ENCODE measurements around the gene MRM1.

The MRM1 gene

DNA sequence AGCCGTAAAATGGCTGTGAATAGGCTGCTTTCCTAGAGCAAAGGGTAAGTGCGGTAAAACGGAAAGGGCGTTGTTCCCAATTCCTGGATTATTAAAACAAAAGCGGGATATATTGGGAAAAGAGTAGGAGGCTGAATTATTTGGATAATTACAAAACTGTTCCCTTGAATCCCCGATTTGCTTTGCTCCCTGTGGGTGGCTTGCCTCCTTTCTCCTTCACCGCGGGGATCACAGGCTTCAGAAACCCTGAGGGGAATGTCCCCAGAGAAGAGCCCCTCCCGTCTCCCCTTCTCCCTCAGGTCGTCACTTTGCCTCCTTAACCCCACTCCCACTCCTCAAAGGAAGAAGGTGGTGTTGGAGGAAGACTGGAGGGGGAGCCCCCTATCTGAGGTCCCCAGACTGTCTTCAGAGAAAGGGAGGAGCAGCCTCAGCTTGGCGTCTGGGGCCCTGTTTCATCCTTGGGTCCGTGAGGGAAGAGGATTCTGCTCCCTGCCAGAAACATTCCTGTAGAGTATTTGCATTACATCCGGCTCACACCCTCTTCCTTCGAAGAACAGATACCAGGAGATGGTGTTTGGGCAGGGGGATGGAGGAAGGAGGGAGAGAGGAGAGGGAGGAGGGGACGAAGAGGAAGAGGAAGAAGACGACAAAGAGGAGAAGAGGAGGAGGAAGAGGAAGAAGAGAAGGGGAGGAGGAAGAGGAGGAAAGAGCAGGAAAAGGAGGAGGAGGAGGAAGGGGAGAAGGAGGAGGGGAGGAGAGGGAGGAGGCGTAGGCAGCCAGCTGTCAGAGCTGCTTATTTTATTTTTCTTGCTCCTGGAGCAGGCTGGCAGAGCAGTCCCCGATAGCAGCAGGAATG is 31.8 kb downstream of the MRM1 start:
- DNase-seq, result no peak

GRCh38 chr17:36640346-36640745 is 39.0 kb downstream of the MRM1 start:
- no peak for DNase-seq

GRCh38 chr17:36640836-36641235 is 39.5 kb downstream of the MRM1 start:
- no peak for DNase-seq

DNA sequence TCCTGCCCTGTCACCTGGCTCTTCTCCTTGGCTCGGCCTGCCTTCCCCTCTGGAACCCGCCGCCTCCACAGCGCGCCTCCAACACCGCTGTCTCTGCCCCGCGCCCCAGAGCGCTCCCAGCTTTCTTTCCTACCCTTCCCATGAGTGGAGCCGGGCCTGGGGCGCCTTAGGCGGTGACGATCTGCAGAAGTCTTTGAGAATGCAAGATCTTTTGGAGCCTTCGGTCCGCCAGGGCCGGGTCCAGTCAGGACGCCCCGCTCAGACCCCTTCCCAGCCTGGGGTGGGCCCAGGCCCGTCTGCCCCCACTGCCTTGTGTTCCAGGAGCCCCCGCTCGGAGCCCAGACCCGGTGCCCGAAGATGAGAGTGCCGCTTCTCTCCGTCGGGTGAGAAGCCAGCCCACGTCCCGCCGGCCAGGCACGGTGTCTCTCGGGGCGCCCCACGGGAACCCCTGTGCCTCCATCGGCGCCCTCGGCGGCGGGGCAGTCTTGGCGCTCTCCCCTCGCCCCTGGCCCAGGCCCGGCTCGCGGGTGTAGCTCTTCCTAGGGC is 40.0 kb downstream of the MRM1 start:
- no peak for DNase-seq

DNA sequence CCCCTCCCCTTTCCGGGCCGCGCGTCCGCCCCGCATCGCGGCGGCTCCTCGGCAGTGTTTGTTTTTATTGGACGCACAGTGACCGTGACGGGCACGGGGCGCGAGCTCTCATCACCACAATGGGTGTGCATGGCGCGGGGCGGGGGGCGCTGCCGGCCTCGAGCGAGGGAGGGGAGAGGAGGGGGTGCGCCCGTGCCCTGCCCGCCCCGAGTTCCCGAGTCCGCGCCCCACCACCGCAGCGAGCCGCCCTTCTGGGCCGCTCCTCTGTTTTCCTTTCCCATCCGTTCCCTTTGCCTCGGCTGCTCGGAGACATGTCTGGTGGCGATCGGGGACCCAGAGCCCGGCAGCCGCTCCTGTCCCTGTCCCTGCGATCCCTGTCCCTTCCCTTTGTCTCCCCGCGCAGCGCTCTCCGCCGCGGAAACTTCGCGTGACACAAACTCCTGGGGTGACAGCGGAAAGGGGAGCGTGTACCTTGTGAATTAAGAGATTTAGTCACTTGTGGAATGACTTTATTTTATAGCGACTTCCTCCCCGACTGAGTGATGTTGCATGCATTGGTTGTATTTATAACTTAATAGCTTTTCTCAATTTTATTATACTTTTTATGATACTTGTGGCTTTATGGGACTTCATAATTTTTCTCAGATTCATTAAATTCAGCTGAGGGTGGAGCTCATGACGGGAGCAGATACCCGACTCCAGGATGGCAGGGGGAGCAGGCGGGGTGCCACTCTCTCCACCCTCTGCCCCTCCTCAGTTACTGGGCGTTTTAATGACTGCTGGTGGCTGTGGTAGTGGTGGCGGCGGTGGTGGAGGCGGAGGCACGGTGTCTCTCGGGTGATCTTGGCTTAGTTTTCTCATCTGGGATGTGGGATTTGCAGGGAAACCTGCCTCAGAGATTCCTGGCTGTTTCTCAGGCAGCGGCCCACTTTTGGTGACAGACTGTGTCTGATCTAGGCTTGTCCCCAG is 40.8 kb downstream of the MRM1 start:
- DNase-seq, result no peak

GRCh38 chr17:36643086-36643685 is 41.8 kb downstream of the MRM1 start:
- no peak for DNase-seq

DNA sequence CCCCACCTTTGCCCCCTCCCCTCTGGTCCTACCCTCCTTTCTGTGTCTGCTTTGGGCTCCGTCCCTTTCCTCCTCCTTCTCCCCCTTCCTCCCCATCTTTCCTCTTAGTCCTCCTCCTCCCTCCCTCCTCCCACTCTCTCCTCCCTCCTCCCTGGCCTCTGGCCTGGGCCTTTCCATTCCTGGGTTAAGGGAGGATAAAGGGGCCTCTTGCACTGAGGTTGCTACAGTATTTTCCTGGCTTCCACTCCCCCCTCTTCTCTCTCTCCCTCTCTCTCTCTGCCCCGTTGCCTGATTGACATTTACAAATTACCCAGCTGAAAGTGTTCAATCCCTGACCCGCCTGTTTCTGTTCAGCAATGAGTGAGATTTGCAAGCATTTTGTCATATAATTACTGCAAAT is 44.0 kb downstream of the MRM1 start:
- no peak for DNase-seq

DNA sequence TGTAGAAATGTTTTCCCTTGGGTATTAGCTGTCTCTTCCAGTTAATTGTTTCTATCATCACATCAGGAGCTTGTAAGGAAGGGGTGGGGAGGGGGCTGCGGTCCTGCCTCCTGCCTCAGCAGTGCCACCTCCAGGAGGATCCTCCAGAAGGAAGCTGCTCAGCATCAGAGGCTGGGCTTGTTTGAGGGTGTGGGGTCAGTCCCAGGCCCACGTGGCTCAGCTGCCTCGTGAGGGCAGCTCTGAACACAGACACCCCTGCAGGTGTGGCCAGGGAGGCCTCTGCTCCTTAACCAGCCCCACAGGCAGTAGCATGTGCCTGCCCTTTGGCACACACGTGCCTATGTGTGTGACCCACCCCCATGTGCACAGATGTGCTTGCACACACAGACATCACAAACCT is 46.3 kb downstream of the MRM1 start:
- no peak for DNase-seq

DNA sequence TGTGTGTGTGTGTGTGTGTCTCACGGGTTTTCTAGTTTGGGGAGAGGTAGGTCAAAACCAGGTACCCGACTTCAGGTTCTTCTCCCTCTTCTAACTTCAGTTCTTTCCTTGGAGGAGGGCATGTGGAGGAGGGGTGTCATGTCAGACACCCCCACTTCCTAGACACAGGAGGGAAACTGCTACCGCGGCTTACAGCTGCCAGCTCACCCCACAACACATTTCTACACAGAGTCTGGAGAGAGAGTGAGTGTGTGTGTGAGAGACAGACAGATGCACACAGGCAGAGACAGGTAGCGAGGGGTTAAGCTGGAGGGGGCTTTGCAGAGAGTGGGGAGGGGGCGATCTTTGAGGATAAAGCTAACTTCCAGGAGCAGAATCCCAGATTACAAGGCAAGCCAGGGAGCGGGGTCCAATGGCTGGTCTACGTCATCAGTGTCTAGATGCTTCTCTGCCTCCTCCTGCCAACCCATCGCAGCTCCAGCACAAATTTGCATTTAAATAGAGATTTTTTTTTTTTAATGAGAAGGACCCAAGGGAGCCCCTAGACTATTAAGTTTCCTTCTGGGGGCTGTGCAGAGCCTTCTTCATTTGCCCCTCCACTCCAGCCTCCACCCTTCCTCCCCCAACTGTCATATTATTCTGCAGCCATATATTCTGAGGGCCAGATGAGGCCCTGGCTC is 48.9 kb downstream of the MRM1 start:
- no peak for DNase-seq

DNA sequence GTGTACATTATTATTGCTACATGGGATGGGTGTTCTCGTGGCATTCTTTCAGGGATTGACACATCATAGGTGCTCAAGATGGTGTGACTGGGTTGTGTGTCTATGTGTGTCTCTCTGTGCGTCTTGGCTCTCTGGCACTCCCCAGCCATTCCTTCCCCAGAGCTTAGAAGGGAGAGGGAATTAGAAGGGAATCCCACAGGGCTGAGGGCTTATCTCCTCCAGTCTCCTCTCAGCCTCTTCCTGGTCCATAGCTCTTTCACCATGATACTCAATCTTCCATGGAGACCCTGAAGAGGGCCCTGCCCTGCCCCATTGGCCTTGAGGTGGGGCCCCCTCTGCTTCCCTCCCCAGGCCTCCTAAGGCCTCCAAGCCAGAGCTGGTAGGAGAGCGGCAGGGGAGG is 52.0 kb downstream of the MRM1 start:
- no peak for DNase-seq

DNA sequence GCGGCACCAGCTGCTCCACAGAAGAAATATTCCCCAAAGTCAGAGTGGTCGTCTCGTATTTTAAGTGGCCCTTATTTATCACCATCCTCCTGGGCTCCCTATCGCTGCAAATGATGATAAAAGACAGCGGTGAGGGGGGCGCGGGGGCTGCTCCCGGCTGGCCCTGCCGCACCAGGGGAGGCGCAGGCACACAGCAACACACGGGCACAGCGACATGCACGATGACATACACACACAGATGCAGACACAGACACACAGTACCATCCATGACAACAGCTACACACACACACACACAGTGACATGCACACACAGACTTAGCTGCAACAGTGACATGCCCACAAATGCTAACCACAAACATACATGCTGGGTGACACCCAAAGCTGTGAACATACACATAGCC is 52.5 kb downstream of the MRM1 start:
- DNase-seq, result no peak

DNA sequence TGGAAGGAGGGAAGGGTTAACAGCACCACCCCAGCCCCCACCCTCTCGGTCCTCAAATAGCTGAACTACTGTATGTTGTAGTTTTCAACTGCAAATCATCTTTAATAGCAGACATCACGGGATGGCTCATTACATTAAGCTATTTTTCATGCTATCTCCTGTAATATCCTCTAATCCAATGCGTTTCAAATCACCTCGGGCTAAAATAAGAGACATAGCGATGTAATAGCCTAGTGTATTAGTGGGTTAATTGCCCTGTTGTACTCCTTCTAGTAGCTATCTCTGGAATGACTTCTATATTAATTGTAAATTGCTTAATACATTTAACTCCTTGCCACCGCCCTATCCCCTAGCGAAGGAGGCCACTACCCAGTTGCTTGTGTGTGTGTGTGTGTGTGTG is 54.3 kb downstream of the MRM1 start:
- DNase-seq, result no peak

- no peak for DNase-seq
Measured at GRCh38 chr17:36657390-36657762, 56.0 kb downstream of the MRM1 start.

DNA sequence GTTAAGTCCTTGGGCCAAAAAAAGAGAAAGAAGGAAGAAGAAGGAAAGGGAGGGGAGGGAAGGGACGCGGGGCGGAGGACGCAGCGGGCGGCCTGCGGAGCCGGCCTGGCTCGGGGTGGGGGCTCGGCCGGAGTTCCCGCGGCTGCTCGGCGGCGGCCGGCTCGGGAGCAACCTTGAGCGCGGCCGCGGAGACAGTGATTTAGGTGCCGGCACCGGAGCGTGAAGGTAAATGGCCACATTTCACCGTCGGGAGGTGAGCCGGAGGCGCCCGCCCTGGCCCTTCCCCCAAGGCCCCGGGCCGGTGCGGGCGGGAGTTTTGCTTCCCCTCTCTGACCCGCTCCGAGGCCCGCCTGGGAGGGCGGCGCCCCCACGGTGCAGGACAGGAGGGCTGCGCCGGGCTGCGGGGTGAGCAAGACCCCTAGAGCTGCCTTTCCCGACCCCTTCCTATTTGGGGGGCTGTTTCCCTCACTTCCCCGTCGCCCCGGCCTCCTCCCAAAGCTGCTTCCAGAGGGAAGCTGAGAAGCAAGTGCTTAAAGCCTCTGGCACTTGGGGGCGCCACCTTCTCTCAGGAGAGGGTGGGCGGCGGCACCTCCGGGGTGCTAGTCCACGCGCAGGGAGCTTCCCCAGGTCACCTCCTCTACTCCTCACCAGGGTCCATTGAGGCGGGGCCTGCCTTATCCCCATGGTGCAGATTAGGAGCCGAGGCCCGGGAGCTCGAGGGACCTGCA is 56.5 kb downstream of the MRM1 start:
- no peak for DNase-seq
